GM23248 (cell line): ENCODE data around the gene ARID1B. TPM values are rescaled to one million over a fixed set of nuclear protein-coding genes. Genes with fewer than 3 reads are reported as not detected.

Source experiments
- DNase-seq: peaks from one replicate; pipeline ENCODE4 v3.0.0-alpha.2; 2015
- H2AFZ ChIP-seq: fragments of 200-600 bp; sonication (generic); 2 replicates; pipeline ENCODE4 v1.6.1; 2016; ENCODE audit warnings: antibody characterized with exemption
- H3F3A ChIP-seq: fragments of 200-600 bp; sonication (generic); 2 replicates; pipeline ENCODE4 v1.6.1; 2016; ENCODE audit warnings: mild to moderate bottlenecking, antibody characterized with exemption, mixed run types; ENCODE audit not compliant: insufficient read depth
- H3K27ac ChIP-seq: fragments of 200-600 bp; sonication (generic); 2 replicates; pipeline ENCODE4 v1.5.1; 2016; ENCODE audit warnings: mild to moderate bottlenecking
- H3K27me3 ChIP-seq: fragments of 200-600 bp; sonication (generic); replicated peaks from 2 replicates; pipeline ENCODE4 v1.6.1; 2016; ENCODE audit warnings: mild to moderate bottlenecking; ENCODE audit not compliant: insufficient read depth
- H3K36me3 ChIP-seq: fragments of 200-600 bp; sonication (generic); 2 replicates; pipeline ENCODE4 v1.6.1; 2016; ENCODE audit warnings: low read depth, mild to moderate bottlenecking
- H3K4me1 ChIP-seq: fragments of 200-600 bp; sonication (generic); 2 replicates; pipeline ENCODE4 v1.6.1; 2016; ENCODE audit warnings: mild to moderate bottlenecking; ENCODE audit not compliant: insufficient read depth
- H3K4me2 ChIP-seq: fragments of 200-600 bp; sonication (generic); one replicate; pipeline ENCODE4 v1.6.1; 2016; ENCODE audit warnings: mild to moderate bottlenecking; ENCODE audit not compliant: unreplicated experiment
- H3K4me3 ChIP-seq: fragments of 200-600 bp; sonication (generic); 2 replicates; pipeline ENCODE4 v1.5.1; 2016; ENCODE audit warnings: mild to moderate bottlenecking
- H3K79me2 ChIP-seq: fragments of 200-600 bp; sonication (generic); 2 replicates; pipeline ENCODE4 v1.6.1; 2016; ENCODE audit warnings: mild to moderate bottlenecking; ENCODE audit not compliant: insufficient read depth
- H3K9ac ChIP-seq: fragments of 200-600 bp; sonication (generic); 2 replicates; pipeline ENCODE4 v1.6.1; 2016; ENCODE audit warnings: mild to moderate bottlenecking
- H3K9me2 ChIP-seq: fragments of 200-600 bp; sonication (generic); 2 replicates; pipeline ENCODE4 v1.6.1; 2016; ENCODE audit warnings: mixed run types, mild to moderate bottlenecking, moderate library complexity; ENCODE audit not compliant: insufficient read depth
- H3K9me3 ChIP-seq: fragments of 200-600 bp; sonication (generic); one replicate; pipeline ENCODE4 v1.6.1; 2017; ENCODE audit warnings: low read depth
- H4K20me1 ChIP-seq: fragments of 200-600 bp; sonication (generic); 2 replicates; pipeline ENCODE4 v1.6.0; 2016; ENCODE audit not compliant: insufficient read depth
- EZH2 ChIP-seq: fragments of 200-600 bp; sonication (generic); IDR thresholded peaks from 2 replicates; pipeline ENCODE4 v1.6.1; 2018; ENCODE audit warnings: antibody characterized with exemption, mild to moderate bottlenecking; ENCODE audit not compliant: insufficient read depth, poor library complexity, severe bottlenecking
- EZH2phosphoT487 ChIP-seq: fragments of 200-600 bp; sonication (generic); IDR thresholded peaks from 2 replicates; pipeline ENCODE4 v1.6.1; 2018; ENCODE audit warnings: antibody characterized with exemption, moderate library complexity, mild to moderate bottlenecking, low read depth; ENCODE audit not compliant: insufficient read depth
- WGBS, 2 experiments: methylation state at CpG; one replicate each; pipeline ENCODE4 v1.1.6; 2015 to 2017; ENCODE audit warnings: low lambda C conversion rate in 2 of 2, low coverage in 1 of 2; ENCODE audit errors: missing lambda C conversion rate in 2 of 2; 5-methylcytosine and 5-hydroxymethylcytosine counted together
- in situ Hi-C: fragments of 300-500 bp; cut with MboI; formaldehyde crosslinking; loops from 2 replicates; pipeline ENCODE4 v1.15.0; 2020
- polyA plus RNA-seq: library from polyadenylated mRNA; unstranded; fragments of >200 nt; fragmentation: Nextera tagmentation; extraction: Ambion mirVana; gene quantifications from 2 replicates; pipeline ENCODE4 v1.2.1, GENCODE V29; 2016
- total RNA-seq: library from RNA; depleted of rRNA; stranded (reverse); fragments of >200 nt; shearing (Covaris generic); gene quantifications from 2 replicates; pipeline ENCODE4 v1.2.3, GENCODE V29; 2014

ARID1B gene
- total and polyA plus RNA-seq, 2 experiments from 2014 or later = 19.3 to 21.2 TPM

DNA sequence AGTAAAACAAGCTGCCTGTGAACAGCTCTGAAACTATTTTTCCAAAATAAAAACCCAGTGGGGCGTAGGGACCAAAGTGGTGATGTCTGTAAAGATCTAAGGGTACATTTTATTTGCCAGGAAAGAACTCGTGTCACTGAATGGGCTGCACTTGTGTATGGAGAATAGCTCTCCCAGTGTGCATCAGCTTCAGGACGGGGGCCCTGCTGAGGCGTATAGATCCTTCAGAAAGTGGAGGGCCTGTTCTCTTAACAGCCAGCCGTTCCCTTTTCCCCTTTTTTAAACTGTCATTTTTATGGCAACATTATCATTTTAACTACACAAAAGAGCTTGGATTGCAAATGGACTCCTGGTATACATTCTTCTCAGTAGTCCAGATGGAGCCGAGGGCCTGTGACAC is 408.8 kb downstream of the ARID1B start:
- in situ Hi-C loops = loop anchor here (25.0 kb wide), 1 partner anchor 624 kb away; no protein-coding TSS in a partner anchor
- peaks cover 30% of the 10 kb centered on the region; the same call in 1 of the 2 replicates for H3K36me3 ChIP-seq

DNA sequence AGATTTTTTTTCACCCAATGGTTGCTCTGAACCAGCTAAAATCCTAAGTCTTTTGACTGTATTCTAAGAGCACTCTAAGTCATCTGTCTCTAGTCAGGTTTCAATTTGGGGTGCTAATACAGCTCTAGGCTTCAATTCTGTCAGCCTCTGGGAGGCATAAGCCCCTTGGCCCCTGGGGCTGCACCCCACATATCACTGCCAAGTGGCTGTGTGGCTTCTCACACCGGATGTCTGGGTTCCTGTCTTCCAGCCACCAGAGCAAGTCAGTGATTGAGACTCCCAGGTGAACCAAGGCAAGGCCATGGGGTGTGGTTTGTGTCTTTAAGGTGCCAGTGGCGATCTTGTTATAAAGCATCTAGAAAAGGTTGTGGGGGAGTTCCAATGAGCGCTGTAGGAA is 409.6 kb downstream of the ARID1B start:
- TF ChIP-seq EZH2phosphoT487 (no peak), EZH2 (no peak)
- no peak for DNase-seq
- peaks cover 31% of the 10 kb centered on the region; the same call in 1 of the 2 replicates for H3K36me3 ChIP-seq
- in situ Hi-C loops = loop anchor here (25.0 kb wide), 1 partner anchor 624 kb away; no protein-coding TSS in a partner anchor
- H3K27ac ChIP-seq = no peak overlapping the region
- no peaks in the 10 kb centered on the region for H3K4me1 ChIP-seq
- H3K9ac ChIP-seq = no peak overlapping the region
- no peaks in the 10 kb centered on the region for H3K27me3 ChIP-seq
- H3K9me3 ChIP-seq = no peaks in the 10 kb centered on the region
- no peaks in the 10 kb centered on the region for H4K20me1 ChIP-seq
- H3K79me2 ChIP-seq = no peaks in the 10 kb centered on the region
- H3K4me2 ChIP-seq = no peak overlapping the region
- no peaks in the 10 kb centered on the region for H3F3A ChIP-seq
- no peaks in the 10 kb centered on the region for H3K9me2 ChIP-seq
- no peak overlapping the region for H3K4me3 ChIP-seq
- H2AFZ ChIP-seq = no peak overlapping the region
- WGBS, 2 experiments = 76 to 82% methylated on average over 3 of the region's 3 CpGs

More for the DNA sequence above, 408.8 kb downstream of the ARID1B start:
- 91 to 92% methylated on average over 6 of the region's 6 CpGs for WGBS, 2 experiments
- H3K4me2 ChIP-seq = no peak overlapping the region
- H3K4me1 ChIP-seq = no peaks in the 10 kb centered on the region
- no peak overlapping the region for H3K9ac ChIP-seq
- no peaks in the 10 kb centered on the region for H4K20me1 ChIP-seq
- no peaks in the 10 kb centered on the region for H3K9me3 ChIP-seq
- H3K27ac ChIP-seq = no peak overlapping the region
- H3F3A ChIP-seq = no peaks in the 10 kb centered on the region
- no peak for DNase-seq
- H3K4me3 ChIP-seq = no peak overlapping the region
- H3K79me2 ChIP-seq = no peaks in the 10 kb centered on the region
- H3K27me3 ChIP-seq = no peaks in the 10 kb centered on the region
- H3K9me2 ChIP-seq = no peaks in the 10 kb centered on the region
- TF ChIP-seq EZH2 (no peak), EZH2phosphoT487 (no peak)
- H2AFZ ChIP-seq = no peak overlapping the region

DNA sequence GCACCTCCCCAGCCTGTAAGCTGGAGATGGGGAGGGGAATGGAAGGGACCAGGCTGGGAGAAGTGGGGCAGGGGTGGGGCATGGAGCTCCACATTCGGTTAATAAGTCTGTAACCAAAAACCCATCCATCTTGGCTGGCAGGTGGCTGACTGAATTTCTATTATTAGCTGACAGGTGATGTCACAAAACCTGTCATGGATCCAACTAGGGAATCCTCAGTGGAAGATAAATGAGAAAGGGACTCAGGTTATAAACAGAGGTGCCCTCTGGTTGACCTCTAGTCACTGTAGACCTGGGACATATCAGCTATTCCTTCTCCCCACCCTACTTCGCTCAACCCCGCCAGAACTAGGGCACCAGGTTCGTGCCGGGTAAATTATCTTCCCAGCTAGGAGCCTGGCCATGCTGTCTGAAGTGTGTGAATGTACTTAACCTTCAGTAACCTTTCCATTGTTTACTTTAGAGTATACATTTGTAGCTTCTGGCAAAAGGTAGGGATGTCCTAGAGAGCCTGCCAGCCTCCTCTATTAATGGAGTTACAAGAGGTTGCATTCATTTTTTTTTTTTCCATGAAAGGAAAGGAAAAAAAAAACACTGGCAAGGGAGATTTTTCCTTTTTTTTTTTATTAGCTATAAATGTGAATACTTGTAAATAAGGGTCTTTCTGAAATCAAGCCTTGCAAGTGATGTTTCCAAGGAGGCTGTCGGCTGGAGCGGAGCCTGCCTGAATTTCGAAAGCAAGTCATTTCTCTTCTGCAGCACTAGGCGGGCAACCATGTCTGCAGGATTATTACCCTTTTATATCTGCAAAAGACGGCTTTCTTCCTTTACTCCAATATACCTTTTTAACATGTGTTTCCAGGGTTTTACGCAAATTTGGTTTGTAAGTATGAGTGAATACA is 410.3 kb downstream of the ARID1B start:
- Histone ChIP-seq H3K36me3 (peaks cover 36% of the 10 kb centered on the region; the same call in 1 of the 2 replicates), H3K4me3 (no peak overlapping the region), H4K20me1 (no peaks in the 10 kb centered on the region), H3K9me2 (no peaks in the 10 kb centered on the region), H3K27me3 (no peaks in the 10 kb centered on the region), H3K27ac (no peak overlapping the region), H3K4me2 (no peak overlapping the region), H3K9ac (no peak overlapping the region), H2AFZ (no peak overlapping the region), H3K4me1 (no peaks in the 10 kb centered on the region), H3F3A (no peaks in the 10 kb centered on the region), H3K9me3 (no peaks in the 10 kb centered on the region), H3K79me2 (no peaks in the 10 kb centered on the region)
- TF ChIP-seq EZH2 (no peak), EZH2phosphoT487 (no peak)
- 87 to 93% methylated on average over 10 to 11 of the region's 11 CpGs for WGBS, 2 experiments
- in situ Hi-C loops = loop anchor here (25.0 kb wide), 1 partner anchor 625 kb away; no protein-coding TSS in a partner anchor
- no peak for DNase-seq

- Histone ChIP-seq H3K36me3 (peaks cover 36% of the 10 kb centered on the region; the same call in 1 of the 2 replicates), H3K27ac (no peak overlapping the region), H2AFZ (no peak overlapping the region), H3K4me3 (no peak overlapping the region), H3K9ac (no peak overlapping the region), H3F3A (no peaks in the 10 kb centered on the region), H3K27me3 (no peaks in the 10 kb centered on the region), H3K9me2 (no peaks in the 10 kb centered on the region), H3K79me2 (no peaks in the 10 kb centered on the region), H3K9me3 (no peaks in the 10 kb centered on the region), H4K20me1 (no peaks in the 10 kb centered on the region), H3K4me1 (no peaks in the 10 kb centered on the region), H3K4me2 (no peak overlapping the region)
- no peak for TF ChIP-seq EZH2
- WGBS, 2 experiments = 76 to 77% methylated on average over 7 of the region's 7 CpGs
- in situ Hi-C loops = loop anchor here (25.0 kb wide), 1 partner anchor 626 kb away; no protein-coding TSS in a partner anchor
- DNase-seq = no peak
Observed at GRCh38 chr6:157188213-157188612, 411.0 kb downstream of the ARID1B start.
